ENCODE data around the gene PCED1B.

Gene PCED1B

GRCh38 chr12:47184229-47184628 is 104.8 kb downstream of the PCED1B start:
- DNase-seq (ENCODE audit: low spot score) = no peak
- H3K27ac ChIP-seq = no peak overlapping the region
- no peak for TF ChIP-seq CTCF (IDR thresholded peaks at IDR 0.05)
- H3K4me3 ChIP-seq = no peak overlapping the region

GRCh38 chr12:47184813-47185212 is 105.4 kb downstream of the PCED1B start:
- Histone ChIP-seq H3K4me3 (no peak overlapping the region), H3K27ac (no peak overlapping the region)
- DNase-seq (ENCODE audit: low spot score) = no peak
- TF ChIP-seq CTCF (IDR thresholded peaks at IDR 0.05) = no peak

- DNase-seq (ENCODE audit: low spot score) = no peak
These were observed 106.8 kb downstream of the PCED1B start for GRCh38 chr12:47186246-47186645.

GRCh38 chr12:47188576-47189441 is 109.4 kb downstream of the PCED1B start:
- Histone ChIP-seq H3K4me3 (no peak overlapping the region), H3K27ac (peak overlapping the region in 1 of 2 donors; percentile 22)
- DNase-seq (ENCODE audit: low spot score) = no peak
- no peak for TF ChIP-seq CTCF (IDR thresholded peaks at IDR 0.05)

More at GRCh38 chr12:47186246-47186645, 106.8 kb downstream of the PCED1B start:
- H3K4me3 ChIP-seq = no peak overlapping the region
- no peak overlapping the region for H3K27ac ChIP-seq
- TF ChIP-seq CTCF (IDR thresholded peaks at IDR 0.05) = no peak

GRCh38 chr12:47189728-47190127 is 110.3 kb downstream of the PCED1B start:
- no peak for TF ChIP-seq CTCF (IDR thresholded peaks at IDR 0.05)
- no peak overlapping the region for H3K4me3 ChIP-seq
- no peak for DNase-seq (ENCODE audit: low spot score)
- no peak overlapping the region for H3K27ac ChIP-seq

GRCh38 chr12:47190271-47190750 is 110.9 kb downstream of the PCED1B start:
- H3K4me3 ChIP-seq = no peak overlapping the region
- DNase-seq (ENCODE audit: low spot score) = no peak
- no peak for TF ChIP-seq CTCF (IDR thresholded peaks at IDR 0.05)
- no peak overlapping the region for H3K27ac ChIP-seq

GRCh38 chr12:47190905-47191304 is 111.5 kb downstream of the PCED1B start:
- Histone ChIP-seq H3K4me3 (no peak overlapping the region), H3K27ac (no peak overlapping the region)
- no peak for TF ChIP-seq CTCF (IDR thresholded peaks at IDR 0.05)
- no peak for DNase-seq (ENCODE audit: low spot score)

Measured in coronary artery (tissue), 2 donors.